Ureter (tissue), 1 donor: Measurements from ENCODE around the gene TP53BP2. TPM values are rescaled to one million over a fixed set of nuclear protein-coding genes. Genes with fewer than 3 reads are reported as not detected.

Source experiments
- DNase-seq: peaks from one replicate; pipeline ENCODE4 v3.0.0-alpha.2; 2020; ENCODE audit warnings: low spot score
- total RNA-seq: library from RNA; stranded (reverse); gene quantifications from one replicate; pipeline ENCODE4 v1.2.4, GENCODE V29; 2023
- donor health status: DM: yes; HTN: yes; CAD: no.

Gene TP53BP2
- total RNA-seq, 1 donor from 2014 or later = 34.6 TPM

DNA sequence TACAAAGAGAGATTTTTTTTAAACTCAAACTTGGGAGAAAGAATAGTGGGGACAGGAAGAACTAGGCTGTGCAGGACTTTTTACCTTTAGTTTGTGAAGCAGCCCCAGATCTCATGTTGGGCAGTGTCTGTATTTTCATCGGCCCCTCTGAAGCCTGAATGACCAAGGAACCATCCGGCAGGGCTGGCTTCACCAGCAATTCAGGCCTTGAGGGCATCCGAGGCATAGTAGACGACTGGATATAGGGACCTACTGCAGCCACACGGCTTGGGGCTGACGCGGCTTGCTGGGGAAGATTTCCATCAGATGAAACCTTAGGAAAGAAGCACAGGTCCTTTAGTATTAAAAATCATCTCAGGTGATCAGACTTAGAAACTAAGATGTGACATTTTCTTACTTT is 43.7 kb downstream of the TP53BP2 start:
- no peak for DNase-seq

GRCh38 chr1:223796210-223796609 is 49.5 kb downstream of the TP53BP2 start:
- no peak for DNase-seq

DNA sequence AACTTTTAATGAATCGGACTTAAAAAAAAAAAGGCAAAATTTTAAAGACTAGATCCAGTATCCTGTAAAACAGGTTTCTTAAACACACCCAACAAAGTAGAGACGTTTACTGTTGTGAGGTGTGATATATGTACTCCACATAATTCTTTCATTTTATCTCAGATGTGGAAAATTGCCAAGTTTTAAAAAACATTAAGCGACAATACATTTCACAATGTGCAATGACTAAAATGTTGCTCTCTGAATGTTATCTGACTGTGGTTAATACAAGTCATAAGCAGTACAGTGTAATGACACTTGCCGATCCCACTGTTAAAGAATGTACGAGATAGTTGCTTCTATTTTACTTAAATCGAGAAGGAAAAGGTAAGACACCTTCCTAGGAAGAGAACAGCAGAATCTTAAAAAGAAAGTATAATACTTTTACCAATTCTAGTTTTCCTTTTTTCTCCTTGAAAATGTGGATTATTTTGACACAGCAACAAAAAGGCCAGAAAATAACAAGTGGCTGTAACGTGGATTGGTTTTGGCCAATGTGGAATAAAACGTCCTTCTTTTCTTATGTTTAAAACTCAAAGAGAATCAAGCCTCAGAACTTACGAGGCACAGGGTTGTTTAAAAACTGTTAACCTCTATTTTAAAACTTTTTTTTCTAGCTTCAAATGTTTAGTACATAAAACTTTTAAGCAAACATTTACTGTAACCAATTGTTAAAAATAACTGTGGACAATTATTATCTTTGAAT is 51.4 kb downstream of the TP53BP2 start:
- no peak for DNase-seq

GRCh38 chr1:223793716-223794115 is 52.0 kb downstream of the TP53BP2 start:
- DNase-seq = no peak

DNA sequence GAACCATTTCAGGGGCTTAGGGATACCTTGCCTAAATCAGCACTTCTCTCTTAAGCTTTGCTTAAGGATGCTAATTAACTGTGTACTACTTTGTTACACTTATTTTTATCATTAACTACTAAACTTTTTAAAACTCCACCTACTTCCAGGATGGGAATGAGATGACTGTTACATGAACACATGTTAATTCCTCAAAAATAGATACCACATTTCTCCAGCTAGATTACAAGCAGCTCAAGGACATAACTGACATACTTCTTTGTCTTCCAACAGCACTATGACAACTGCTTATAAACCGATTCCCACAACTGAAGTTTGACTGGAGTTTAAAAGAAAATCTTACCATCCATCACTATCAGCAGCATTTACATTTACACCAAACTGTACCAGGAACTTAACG is 53.7 kb downstream of the TP53BP2 start:
- DNase-seq = no peak

GRCh38 chr1:223788746-223789415 is 56.9 kb downstream of the TP53BP2 start:
- DNase-seq = no peak

DNA sequence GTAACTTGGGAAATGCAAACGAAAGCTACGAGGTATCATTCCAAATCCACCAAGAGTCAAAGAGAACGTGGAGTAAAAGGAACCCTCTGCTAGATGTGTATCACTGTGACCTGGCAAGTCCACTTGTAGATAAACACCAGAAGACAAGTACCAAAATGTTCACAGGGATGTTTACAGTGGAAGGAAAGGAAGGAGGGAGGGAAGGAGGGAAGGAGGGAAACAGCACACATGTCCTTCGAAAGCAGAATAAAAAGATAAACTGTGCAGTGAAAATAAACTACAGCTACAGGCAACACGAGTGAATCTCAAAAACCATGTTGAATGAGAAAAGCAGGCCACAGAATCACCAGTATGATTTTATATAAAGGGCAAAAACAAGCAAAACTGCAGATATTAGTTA is 59.9 kb downstream of the TP53BP2 start:
- DNase-seq = no peak

- DNase-seq = no peak
These were observed 61.2 kb downstream of the TP53BP2 start for GRCh38 chr1:223784541-223784940.

DNA sequence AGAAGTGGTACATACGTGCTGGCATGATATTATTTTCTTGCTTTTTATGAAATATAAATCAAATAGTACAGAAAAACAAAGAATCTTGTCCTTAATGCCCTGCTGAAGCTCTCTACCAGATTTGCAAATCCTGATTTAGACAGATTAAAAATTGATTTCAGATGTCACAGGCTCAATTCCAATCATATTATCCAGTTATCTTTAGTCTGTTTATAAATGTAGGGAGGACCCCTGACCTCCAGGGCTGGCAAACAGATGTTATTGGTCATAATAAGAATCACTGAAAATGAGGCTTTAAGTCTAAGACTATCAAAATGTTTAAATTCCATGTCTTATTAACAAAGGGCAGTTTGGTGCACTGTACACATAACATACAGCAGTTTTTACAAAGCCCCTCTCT is 62.1 kb downstream of the TP53BP2 start:
- no peak for DNase-seq

GRCh38 chr1:223780949-223781348 is 64.8 kb downstream of the TP53BP2 start:
- DNase-seq = no peak

DNA sequence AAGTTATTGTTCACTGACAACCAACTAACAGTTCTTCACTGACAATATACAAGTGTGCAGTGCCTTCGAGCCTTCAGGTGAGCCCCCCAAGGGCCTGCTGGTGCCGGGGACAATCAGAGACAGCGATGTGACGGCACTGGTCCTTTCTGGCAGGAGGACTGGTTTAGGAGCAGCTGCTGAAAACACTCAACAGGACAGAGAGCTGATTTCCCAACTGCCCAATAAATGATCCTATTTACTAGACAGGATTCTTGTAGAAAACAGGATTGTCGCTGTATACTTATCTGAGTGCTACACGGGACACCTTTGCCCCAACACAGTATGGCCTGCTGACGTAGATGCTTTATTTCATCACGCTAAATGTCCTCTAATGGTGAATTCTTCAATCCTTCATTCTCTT is 65.4 kb downstream of the TP53BP2 start:
- DNase-seq = no peak

DNA sequence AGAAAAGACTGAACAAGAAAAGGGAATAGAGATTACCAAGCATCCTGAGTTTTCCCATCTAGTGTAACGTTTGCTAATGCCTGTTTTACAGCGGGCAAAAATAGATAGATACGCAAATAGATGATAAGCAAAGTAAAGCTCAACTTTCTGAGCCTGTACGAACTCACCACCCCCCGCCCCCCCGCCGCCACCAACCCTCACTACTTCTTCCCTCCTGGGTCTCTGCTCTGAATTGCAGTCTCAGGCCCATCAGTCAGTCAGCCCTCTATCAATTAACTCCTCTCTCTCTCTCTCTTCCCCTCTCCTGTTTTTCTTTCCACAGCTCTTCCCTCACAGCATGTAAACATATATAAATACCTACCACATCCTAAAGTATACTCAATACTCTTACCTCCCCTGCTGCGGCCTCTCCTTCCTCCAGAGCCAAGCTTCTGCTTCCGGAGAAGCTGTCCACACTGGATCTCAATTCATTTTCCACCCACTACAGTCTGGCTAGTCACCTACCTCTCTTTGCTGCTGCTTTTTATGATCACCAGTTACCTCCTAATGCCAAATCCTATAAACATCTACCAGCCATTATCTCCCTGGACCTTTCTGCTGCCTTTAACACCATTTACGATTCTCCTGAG is 68.8 kb downstream of the TP53BP2 start:
- DNase-seq = peak; percentile 14

- DNase-seq = peak; percentile 63
These were observed 69.5 kb downstream of the TP53BP2 start for GRCh38 chr1:223776075-223776814.

GRCh38 chr1:223775711-223776074 is 70.1 kb downstream of the TP53BP2 start:
- DNase-seq = no peak

- DNase-seq = no peak
These were observed 70.7 kb downstream of the TP53BP2 start for GRCh38 chr1:223775054-223775453.

DNA sequence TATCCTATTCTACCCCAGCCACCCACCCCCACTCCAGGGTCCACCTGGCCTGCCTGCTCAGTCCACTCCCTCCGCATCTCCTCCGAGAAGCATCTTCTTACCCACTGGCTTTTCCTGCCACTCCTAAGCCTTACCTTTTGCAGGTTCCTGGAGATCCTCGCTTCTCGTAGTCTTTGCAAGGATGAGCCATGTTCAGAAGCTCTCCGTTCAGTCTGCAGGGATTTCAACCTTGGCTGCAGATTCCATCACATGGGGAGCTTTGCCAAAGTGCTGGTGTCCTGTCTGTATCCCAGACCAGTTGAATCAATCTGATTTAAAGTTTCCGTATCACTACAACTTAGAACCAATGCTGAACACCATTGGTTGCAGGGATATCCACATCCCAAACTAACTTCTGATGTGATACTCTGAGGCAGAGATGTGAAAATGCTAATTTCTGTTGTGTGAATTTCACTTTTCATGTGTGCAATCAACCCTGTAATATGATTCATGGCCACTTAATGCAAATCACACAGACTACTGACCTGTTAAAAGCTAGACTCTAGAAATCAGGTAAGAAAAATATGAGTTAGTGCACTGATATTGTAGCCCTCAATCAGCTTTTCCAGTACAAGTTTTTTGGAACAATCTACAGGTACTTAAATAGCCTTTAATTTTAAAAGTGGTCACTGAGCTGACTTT is 71.5 kb downstream of the TP53BP2 start:
- DNase-seq = peak; percentile 32

- DNase-seq = peak; percentile 17
These were observed 73.0 kb downstream of the TP53BP2 start for GRCh38 chr1:223772771-223773160.

- DNase-seq = peak; percentile 56
These were observed 73.7 kb downstream of the TP53BP2 start for GRCh38 chr1:223771814-223772770.

DNA sequence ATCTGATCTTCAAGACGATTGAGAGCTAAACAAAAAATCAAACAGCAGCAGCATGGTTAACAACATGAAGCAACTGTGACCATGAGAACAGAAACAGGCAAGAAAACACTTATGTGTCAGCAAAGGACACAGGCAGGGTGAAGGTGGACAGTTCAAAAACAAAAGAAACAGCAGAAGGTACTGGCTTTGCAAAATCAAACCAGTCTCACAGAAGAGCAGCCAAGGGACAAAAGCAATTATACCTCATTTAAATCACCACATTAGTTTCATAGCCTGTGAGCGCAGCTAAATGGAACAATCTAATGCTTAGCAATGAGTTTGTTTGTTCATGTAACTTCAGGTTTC is 74.3 kb downstream of the TP53BP2 start:
- DNase-seq = no peak

DNA sequence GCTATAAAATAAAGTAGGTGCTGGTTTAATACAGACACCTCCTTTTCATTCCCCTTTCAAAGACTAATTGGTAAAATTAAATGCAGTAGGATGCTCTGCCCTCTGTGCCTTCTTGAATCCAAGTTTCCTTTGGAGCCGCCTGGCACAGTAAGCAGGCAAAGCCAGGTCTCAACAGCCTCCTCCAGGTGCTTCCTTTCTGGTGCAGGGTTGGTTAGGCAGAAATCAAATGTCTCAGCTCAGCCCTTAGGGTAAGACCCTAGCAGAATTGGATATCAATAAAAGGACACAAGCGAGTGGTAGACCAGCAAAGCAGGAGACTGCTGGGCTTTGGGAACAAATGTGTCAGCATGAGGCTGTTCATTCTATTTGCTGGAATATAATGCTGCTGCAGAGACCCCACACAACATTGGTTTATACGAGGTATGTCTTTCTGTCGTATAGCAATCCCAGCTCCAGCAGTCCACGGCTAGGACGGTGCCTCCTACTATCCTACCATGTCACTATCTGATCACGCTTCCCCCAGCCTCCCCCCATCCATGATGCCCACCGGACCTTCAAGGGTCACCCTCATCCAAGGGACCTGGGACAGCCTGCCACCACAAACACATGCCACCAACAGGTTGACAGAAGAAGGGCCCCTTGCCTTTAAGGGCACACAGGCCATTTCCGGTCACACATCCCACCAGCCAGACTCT is 75.0 kb downstream of the TP53BP2 start:
- peak; percentile 37 for DNase-seq
